Activated CD4-positive, alpha-beta T cell treated with anti-CD3 and anti-CD28 coated beads, Interleukin-2, amount 50 U/mL, for 24 hours (primary cell): Measurements from ENCODE around the gene MTCL1.

ENCODE experiments used
- DNase-seq, 2 donors: peaks; one replicate each; pipeline ENCODE4 v3.0.0-alpha.2; 2020; ENCODE audit warnings: low read depth in 1 of 2, low spot score in 1 of 2

The MTCL1 gene

GRCh38 chr18:8766559-8767293 is 61.4 kb downstream of the MTCL1 start:
- DNase-seq, result no peak

DNA sequence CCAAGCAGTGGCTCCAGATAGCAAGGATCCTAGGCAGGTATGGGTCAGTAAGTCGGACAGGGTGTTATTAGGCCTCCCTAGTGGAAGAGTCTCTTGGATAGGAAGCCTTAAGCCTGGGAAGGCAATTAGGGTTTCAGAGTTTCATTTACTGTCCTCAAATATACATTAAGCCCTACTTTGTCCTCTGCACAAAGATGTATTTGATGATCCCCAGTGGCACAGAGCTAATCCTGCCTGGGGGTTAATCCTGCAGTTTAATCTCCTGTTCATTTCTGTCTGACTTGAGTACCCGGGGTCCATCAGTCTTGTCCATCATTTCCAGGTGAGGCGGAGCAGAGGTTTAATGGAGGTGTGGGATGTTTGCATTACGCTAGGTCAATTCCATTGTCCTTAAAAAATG is 62.0 kb downstream of the MTCL1 start:
- no peak for DNase-seq

GRCh38 chr18:8769509-8770095 is 64.2 kb downstream of the MTCL1 start:
- DNase-seq, result no peak

DNA sequence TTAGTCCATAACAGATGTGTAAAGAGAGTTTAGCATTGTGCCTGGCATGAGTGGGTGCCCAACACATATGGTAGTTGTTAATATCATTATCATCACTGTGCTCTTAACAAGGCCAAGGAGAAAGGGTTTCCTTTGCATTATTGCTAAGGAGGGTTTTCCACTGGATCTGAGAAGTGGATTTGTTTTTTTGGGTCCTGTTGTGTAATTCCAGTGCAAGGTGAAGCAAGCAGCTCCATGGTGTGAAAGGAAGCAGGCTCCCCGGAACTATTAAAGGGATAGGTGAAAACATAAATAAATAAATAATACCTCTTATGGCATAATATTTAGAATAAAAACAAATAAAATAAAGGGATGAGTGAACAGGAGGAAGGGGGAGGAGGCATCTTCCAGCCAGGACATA is 65.3 kb downstream of the MTCL1 start:
- no peak for DNase-seq

DNA sequence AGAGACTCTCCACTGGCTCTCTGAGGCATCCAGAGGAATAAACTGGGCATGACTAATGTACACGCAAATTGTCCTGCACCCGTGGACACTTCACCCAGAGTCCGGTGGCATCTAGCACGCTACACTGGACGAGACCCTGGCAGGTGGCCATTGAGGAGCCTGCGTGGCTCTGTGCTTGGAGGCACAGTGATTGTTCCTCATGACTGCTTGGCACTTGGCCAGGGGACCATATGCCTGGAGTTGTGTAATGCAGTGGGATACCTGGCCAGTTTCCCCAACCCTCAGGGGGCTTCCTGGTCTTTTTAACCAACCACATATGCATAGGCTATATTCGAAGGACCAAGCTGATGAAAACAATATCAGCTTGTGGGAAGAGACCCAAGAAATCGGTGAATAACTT is 66.6 kb downstream of the MTCL1 start:
- no peak for DNase-seq

DNA sequence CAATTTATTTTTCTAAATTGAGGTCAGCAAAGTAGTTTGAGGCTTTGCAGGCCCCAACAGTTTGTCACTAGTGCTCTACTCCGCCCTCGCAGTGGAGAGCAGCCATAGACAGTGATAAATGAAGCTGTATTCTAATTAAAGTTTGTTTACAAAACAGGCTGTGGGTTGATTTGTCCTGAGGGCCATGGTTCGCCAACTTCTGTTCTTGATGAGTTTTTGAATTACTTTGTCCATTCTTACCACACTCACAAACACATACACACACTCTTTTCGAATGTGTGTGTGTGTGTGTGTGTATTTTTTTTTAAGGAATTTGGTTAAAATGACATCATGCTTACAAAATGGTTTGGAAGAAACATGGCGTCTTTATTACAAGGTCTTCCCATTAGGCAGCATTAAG is 68.6 kb downstream of the MTCL1 start:
- no peak for DNase-seq

DNA sequence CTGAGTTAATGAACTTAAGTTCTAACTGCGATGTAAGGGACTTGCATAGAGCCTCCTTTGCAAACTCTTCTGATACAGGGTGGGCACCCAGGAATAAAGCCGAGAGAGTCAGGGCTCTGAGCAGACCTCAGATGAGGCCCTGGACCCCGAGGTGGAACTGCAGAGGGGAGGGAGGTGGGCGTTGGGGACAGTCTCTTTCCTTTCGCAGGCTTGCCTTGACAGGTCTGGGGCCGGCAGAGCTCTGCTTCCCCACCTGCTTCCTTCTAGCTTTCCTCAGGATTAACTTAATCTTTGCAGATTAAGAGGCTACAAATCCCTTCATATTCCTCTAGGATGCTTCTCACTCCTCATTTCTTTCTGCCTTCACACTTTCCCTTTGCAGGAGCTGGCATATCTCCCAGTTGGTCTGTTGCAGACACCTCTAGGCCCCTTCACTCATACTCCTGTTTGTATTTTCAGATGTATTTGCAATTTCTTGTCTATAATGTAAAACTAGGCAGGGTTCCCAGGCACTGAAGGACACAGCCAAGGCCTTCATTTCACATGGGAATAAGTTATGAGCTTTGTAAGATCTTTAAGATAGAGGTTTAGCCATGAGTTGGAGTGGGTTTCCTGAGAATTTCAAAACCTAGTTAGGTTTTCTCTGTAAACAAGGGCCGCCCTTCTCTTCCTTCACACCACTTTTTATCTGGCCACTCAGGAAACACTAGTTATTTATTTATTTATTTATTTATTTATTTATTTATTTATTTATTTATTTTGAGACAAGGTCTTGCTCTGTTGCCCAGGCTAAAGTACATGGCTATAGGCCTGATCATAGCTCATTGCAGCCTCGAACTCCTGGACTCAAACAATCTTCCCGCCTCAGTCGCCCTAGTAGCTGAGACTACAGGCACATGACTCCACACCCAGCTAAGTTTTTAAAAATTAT is 70.9 kb downstream of the MTCL1 start:
- no peak for DNase-seq

DNA sequence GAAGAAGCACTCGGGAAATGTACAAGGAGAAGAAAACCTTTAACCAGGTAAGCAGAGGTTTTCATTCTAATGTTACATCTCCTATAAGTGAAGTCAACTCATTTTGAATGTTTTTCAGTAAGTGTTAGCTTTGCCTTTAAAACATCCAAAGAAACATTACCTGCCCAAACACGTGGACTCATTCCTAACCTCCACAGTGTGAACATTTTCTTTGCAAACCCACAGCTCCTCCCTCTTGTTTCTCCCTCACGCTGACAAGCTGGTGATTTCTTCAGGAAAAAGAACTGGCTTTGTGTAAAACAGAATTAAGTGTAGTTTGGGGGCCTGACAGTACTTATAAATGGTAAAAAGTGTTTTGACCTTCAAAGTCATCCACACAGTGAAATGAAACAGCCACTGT is 72.5 kb downstream of the MTCL1 start:
- no peak for DNase-seq

- no peak for DNase-seq
Observed at GRCh38 chr18:8778386-8778785, 73.0 kb downstream of the MTCL1 start.

GRCh38 chr18:8778824-8779223 is 73.5 kb downstream of the MTCL1 start:
- no peak for DNase-seq

DNA sequence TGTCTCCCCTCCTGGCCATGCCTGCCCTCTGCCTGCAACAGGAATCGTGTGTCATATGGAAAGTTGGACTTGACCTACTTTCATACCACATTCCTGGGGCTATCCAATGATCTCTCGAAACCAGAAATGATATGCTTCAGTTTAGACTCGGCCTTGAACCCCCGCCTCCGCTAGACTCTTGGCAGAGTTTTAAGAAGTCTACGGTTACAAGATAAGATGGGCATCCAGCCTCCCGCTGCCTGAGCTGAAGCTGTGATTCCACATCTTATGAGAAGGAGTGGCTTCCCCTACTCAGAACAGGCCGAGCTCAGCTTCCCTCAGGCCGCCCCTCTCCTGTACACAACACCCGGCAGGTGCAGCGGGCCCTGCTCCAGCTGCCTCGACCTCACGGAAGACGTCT is 73.9 kb downstream of the MTCL1 start:
- no peak for DNase-seq

GRCh38 chr18:8780227-8780626 is 74.9 kb downstream of the MTCL1 start:
- DNase-seq, result no peak

DNA sequence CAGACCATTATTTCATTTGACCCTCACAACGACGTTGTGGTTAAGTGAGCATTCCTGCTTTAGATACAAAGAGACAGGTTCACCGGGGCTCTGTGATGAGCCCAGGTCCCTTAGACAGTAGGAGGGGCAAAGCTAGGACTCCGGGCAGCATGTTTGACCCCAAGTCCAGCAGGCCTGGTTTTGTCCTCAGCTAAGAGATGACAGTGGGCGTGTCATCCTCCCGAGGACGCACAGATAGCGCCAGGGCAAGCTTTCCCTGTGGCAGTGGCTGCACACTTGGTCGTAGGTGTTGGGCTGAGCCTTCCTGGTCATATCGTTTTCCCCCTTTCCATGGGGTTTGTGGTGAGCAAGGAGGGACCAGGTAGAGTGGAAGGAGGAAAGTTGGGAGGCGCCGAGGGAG is 76.3 kb downstream of the MTCL1 start:
- no peak for DNase-seq

DNA sequence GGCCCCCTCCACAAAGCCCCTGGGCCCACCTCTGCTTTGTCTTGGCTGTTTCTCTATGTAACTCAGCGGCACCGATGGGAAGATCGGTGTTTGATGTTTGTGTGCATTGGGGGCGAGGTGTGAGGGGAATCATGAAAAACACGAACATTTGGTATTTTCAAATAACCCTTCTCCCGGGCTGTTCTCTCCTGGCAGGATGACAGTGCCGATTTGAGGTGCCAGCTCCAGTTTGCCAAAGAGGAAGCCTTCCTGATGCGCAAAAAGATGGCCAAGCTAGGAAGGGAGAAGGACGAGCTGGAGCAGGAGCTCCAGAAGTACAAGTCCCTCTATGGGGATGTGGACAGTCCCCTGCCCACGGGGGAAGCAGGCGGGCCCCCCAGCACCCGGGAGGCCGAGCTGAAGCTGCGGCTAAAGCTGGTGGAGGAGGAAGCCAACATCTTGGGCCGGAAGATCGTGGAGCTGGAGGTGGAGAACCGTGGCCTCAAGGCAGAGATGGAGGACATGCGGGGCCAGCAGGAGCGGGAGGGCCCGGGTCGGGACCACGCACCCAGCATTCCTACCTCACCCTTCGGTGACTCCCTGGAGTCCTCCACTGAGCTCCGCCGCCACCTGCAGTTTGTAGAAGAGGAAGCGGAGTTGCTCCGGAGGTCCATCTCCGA is 78.1 kb downstream of the MTCL1 start:
- DNase-seq, result no peak

DNA sequence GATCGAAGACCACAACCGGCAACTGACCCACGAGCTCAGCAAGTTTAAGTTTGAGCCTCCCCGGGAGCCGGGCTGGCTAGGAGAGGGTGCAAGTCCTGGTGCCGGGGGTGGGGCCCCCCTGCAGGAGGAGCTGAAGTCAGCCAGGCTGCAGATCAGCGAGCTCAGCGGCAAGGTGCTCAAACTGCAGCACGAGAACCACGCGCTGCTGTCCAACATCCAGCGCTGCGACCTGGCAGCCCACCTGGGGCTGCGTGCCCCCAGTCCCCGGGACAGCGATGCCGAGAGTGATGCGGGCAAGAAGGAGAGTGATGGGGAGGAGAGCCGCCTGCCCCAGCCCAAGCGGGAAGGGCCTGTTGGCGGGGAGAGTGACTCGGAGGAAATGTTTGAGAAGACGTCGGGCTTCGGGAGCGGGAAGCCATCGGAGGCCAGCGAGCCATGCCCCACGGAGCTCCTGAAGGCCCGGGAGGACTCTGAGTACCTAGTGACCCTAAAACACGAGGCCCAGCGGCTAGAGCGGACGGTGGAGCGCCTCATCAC is 78.7 kb downstream of the MTCL1 start:
- no peak for DNase-seq

- DNase-seq, result no peak
Observed at GRCh38 chr18:8785261-8785660, 79.9 kb downstream of the MTCL1 start.

DNA sequence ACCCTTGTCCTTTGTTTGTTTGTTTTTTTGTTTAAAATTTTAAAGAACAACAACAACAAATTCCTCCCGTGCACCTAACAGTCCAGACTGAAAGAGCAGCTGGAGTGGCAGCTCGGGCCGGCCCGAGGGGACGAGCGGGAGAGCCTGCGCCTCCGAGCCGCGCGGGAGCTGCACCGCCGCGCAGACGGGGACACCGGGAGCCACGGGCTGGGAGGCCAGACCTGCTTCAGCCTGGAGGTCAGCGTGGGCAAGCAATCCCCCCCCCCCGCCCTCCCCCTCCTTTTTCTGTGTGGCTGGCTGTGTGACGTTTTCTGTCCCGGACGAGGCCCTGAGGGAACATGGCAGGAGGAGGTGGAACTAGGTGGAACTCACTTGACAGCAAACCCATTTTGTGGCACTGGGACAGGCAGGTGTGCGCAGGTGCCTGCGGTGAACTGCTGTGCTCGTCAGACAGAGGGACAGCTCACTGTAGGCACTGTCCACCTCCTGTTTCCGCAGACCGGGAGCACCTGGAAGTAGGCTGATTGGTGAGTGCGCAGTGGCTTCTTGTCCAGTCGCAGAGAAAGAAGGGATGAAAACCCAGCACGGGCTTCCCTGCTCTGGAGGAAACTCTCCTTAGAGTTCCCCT is 80.6 kb downstream of the MTCL1 start:
- DNase-seq, result no peak

DNA sequence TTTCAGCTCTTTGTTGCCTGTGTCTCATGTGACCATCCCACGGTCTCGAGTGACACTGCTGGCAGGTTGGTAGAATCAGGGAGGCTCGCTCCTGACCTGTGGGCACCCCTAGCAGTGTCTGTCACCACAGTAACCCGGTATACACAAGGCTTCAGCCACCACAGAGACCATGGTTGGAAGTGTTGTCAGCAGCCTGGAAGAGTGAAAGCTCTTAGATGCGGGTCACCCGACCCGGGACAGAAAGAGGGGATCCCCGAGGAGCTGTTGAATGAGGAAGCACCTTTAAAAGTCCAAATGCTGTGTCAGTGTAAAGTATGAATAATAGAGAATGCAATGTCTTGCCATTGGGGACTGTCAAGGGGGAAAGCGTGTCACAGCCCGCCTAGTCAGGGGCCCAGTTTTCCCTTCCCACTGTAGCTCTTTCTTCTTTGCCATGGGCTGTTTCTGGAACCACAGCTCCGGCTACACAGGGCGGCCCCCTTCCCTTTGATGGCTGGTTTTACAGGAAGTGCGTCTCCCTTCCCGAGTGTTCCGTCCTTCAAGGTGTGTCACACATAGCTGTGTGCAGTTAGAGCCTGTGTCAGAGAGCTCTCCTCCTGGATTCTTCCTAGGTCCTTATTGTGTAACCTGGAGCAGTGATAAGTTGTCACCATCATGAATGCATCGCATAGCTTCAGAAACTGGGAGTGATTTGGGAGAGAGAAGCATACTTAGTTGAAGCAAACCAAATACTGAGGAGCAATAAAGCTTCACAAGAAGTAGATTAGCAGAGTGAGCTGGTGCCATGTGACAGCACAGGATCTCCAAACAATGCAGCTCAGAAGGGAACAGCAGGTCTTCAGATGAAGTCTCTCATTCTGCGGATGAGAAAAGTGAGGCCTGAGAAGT is 81.4 kb downstream of the MTCL1 start:
- no peak for DNase-seq

GRCh38 chr18:8787371-8787670 is 82.0 kb downstream of the MTCL1 start:
- DNase-seq, result no peak

DNA sequence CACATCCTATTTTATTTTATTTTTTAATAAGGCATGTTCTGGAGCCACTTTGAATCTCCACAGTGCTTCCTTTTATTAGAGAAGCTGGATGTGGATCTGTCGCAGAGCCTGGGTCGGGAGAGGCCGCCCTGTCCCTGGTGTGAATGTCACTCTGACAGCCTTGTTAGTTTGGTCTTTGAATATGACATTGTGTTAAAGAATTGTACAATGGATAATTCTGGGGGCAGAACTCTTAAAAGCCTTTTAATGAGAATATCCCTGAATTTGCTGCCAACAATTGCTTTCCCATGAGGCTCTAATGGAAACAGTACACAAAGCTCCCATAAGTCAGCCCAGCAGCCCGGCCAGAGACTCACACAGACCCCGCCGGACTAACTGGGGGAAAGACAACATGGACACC is 82.4 kb downstream of the MTCL1 start:
- no peak for DNase-seq
